CD4-positive, alpha-beta T cell treated with Interferon alpha-2 for 1 hour (primary cell): ENCODE results near the gene SYT1.
"Not testable (repeated sequence)": the region's sequence is repeated elsewhere in the genome, so short reads cannot be mapped to it uniquely, and the experiment has no call there.

Source experiments
- DNase-seq, 2 donors: peaks; one replicate each; pipeline ENCODE4 v3.0.0-alpha.2; 2020 to 2022

The SYT1 gene

DNA sequence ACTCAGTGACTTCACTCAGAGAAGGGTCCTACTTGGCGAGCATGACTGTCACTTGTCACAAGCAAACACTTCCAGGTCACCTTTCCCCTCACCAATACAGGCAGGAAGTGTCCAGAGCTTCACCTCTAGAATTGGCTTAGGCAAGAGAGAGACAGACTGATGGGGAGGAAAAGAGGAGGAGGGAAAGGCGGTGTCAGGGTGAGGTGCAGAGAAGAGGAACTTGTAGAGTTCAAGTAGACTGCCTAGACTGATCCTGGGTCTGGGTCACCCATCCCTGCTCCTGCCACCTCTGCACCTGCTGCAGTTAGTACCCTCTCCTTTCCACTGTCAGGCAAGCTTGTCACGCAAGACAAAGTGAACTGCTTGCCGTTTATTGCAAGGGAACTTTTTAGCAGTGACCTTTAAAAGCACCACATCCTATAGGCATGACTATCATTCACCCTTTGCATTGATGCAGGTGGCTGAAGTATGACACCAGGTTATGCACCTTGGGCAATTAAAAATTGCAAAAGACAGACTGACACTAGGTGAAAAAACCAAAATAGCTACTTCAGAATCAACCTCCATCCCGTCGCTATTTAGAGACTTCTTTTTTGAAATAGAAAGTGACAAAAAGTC, 292.4 kb downstream of the SYT1 start:
- DNase-seq = no peak

DNA sequence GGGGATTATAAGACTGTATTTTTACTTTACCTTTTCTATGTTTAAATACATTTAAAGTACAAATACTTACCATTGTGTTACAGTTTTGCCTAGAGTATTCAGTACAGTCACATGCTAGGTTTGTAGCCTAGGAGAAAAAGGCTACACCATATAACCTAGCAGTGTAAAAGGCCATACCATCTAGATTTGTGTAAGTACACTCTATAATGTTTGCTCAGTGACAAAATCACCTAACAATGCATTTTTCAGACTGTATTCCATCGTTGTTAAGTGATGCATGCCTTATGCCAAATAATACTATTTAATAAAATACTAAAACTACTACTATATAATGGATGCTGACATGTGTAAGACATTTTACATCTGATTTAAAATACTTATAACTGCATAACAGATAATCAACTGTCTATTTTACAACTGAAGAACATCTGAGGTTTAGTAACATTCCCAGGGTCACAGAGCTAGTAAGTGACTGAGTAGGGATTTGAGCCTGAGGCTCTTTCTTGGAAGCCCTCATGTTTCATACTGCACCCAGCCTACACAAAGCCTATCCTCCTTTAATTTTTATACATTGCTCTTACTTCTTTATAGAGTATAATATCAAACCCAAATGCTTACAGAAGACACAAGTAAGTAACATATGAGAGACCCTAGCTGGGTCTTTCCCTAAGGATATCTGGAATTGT, 296.8 kb downstream of the SYT1 start:
- DNase-seq = no peak

DNA sequence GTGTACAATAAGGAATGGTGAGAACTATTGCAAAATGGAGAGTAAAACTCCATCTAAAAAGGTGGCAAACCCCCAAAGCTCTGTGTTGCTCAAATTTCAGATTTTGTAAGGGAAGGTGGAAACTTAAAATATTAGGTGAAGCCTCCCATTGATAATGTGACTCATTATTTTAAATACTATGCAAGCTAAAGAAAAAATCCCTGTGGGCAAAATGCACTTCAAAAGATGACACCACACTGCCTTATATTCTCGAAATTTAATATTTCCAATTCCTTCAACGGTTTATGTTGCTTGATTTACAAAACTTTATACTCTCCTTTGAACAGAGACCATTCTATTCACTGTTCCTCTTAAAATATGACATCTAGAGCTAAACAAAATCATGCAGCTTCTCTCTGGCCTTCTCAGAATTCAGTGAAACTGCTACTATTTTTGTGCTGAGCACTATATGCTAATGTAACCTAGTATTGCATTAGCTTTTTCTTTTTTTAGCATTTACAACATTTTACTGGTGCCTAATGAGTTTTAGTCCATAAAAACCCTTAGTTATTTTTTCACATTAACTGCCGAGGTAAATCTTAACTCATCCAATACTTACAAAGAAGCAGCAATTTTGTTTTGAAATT, 297.7 kb downstream of the SYT1 start:
- DNase-seq = no peak

DNA sequence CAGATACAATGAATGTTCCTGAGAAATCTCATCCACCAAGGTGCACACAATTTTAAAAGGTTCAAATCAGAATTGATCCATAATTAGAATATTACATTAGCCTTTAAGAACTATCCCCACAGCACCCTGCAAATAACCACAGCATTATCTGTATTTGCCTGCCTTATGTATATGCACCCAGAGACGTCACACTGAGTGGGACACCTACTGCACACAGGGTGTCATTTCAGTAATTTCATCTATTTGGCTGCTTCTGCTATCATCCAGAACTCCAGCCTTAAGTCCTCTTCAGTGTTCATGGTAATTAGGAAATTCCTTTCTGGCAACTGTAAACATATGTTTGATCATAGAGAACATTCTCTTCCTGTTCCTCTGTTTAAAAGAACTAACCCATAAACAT, 298.4 kb downstream of the SYT1 start:
- DNase-seq = no peak

DNA sequence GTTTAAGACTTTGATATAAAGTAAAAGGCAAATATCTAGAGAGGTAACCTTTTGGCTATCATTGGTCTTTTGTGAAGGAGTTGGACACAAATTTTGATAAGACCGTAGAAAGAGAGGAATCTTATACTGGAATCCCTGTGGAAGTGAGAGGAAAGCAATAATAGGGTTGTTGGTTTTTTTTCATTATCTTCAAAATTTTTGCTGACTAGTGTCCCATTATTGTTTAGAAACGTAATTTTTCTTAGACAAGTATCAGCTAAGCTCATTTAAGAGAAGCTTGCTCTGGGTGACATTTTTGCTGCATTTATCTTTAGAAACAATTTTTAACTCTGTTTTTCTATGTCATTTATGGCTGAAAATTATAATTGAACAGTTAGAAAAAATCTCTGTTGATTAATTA, 300.3 kb downstream of the SYT1 start:
- no peak for DNase-seq

DNA sequence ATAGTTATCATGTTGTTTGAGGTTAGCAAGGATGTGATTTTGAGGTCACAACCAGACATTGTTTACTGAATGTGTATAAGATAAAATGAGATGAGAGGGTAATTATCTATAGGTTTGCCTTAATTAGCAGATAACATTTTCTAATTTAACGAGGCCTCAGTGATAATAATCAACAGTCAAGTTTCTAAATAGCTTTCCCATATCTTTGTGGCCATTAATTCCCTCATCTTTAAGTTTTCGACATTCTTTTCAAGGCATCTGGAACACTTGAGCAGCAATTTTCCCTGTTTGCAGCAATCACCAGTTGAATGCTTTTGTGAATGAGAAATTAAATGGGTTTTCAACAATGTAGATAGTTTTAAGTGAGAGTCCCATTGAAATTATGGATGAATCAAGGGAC, 304.1 kb downstream of the SYT1 start:
- DNase-seq = no peak

DNA sequence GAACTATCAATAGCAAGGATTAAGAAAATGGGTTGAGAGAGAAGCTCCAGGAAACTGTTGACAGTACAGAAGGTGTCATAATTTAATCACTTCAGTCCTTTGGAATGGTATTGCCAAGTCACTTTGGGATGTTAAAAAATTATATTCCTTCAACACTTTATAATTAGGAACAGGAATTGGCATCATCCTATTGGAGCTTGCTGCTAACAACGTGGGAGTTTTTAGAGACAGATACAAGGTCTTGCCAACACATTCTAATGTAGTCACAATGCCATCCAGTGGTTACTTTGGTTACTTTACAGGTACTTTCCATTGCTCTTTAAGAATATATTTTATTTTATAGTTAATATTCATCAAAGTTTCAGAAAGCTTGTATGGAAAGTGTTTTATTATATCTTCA, 310.1 kb downstream of the SYT1 start:
- no peak for DNase-seq

DNA sequence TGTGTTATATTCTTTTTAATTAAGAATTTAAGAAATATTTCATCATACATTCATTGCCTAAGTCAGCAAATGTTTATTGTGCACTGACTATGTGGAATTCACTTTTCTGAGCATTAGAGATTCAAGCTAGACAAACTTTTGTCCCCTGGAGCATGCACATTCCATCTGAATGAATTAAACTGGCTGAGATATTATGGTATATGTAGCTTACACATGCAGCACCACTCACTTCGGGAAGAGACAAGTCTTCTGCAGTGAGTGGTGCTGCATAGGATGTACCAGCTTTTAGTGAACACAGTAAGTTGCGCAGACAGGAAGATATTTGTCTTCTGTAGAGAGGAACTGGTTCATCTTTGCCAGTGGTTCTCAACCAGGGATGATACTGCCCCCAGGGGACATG, 318.4 kb downstream of the SYT1 start:
- no peak for DNase-seq

DNA sequence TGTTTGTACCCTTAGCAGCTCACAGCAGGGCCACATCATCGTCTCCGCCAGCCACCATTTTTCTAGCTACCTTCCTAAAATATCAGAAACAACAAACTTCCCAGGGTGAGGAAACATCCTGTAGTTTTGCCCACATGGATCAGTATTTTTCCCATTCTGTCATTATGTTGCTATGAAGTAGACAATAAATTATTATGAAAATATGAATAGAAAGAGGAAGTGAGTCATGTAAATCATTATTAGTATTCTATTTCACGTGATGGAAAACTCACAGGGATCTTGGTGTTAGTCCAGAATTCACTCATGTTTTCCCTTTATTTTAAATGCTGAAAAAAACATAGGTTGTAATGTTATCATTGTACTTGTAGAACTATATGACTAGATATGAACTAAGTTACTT, 319.4 kb downstream of the SYT1 start:
- no peak for DNase-seq

DNA sequence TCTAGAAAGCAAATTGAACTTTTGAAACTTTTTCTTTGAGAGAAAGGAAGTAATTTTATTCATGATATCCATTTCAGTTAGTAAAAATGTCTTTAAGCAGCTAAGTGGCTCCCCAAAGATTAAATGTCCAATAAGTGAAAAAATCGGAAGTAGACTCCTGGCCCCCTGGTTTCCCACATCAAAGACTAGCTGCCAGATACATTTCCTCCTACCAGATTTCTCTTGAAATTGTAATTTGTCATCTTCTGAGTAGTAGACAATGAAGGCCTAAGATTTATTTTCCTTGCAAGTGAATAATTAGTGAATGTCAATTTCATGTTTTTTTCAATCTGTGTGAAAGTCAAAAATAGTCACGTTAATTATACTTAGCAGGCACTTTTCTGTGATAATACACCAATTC, 321.9 kb downstream of the SYT1 start:
- no peak for DNase-seq

DNA sequence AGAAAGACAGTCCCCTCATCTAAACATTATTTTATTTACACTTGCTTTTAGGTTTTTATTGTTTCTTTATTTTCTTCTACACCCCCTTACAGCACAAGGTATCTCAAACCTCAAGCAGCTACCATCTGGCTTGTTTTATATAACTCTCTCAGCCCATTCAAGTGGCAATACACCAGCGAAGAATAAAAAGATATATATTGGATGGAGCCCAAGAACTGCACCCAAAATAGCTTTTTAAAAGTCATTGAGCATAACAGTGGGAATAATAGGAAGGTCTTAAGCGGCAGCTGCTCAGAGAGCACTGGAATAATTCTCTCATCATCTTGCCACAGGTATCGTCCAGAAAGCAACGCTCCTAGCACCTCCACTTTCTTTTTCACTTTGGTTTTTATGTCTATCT, 322.5 kb downstream of the SYT1 start:
- no peak for DNase-seq

DNA sequence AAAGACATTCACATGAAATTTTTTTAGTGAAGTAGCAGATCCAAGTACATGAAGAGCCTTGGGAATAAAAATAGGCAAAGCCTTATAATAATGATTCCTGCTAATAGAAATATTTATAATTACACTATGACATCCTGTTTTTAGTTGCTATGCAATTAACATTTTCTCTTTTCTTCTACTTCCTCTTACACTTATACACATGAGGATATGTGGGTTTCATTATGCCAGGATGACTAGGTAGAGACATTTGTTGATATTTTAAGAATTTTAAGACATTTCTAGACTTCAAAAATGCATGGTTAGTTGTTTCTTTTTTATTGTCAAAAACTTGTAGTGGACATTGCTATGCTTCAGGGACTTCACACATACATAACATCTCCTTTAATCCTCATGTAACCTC, 326.8 kb downstream of the SYT1 start:
- no peak for DNase-seq

DNA sequence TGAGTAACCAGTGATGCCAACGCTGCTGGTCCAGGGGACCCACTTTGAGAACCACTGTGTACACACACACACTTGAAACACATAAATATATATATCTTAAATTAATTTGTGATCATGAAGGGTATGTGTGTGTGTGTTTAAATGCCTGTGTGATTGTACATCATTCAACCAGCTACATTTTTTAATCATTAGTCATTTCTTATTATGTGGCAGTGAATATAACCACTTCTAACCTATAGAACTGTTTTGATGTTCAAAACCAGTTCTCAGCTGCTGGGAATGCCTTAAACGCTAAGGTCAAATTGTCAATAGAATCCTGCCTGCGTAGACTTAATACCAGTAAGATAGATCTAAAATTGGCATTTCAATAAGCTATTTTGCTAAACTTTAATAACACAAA, 330.0 kb downstream of the SYT1 start:
- no peak for DNase-seq

DNA sequence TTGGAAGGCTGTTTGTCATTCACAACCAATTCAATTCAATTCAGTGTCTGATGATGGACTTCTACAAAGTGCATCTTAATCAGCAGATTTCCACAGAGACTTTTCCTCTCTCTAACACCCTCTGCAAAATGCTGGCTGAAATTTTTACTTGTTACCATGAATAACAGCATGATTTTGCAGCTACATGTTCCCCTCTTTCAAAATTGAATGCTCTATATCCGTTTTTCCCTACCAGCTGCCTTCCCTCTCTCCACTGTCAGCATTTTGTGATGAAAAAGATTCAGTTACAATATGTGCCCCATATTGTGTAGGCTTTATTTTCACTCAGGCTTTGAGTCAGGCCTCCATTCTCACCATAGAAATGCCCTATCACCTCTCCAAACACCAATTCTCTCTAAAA, 334.6 kb downstream of the SYT1 start:
- no peak for DNase-seq

DNA sequence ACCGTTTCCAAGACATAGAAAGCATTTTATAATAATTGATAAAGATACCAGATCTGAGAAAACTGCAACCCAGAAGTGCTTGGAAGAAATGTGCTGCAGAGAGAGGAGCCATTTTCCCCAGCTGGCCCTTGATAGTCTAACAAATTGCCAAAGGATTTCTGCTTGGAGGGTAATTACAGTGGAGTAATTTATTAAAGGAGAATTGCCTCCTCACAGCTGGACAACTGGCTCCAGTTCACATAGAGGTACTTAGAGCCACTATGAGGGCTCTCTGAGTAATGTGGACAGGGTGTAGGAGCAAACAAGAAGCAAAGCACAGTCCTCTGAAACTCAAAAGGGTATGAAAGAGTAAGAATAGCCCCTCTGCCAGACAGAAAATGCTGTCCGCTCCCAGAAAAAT, 335.6 kb downstream of the SYT1 start:
- no peak for DNase-seq

DNA sequence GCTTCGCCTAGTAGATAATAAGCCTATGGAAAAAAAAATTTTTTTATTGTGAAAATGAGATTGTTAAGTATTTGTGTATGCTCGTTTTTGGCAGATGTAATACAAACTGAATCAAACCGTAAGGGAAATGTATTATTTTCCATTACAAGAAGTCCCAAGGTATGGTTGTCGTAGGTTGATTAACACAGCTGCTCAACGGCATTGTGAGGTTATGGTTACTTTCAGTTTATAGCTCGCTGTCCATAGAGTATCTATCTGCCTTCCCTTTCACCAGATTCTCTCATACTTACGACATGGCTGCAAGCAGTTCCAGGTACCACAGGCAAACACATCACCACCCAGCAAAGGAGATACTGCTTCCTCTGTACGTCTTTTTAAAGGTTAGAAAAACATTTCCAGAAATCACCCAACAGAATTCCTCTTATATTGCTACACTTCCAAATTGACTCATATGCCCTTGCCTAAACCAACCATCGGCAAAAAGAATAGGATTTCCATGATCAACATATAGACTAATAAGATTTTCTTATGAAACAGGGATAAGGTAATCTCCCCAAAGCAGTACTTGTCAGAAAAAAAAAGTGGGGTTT, 338.6 kb downstream of the SYT1 start:
- DNase-seq = no peak

DNA sequence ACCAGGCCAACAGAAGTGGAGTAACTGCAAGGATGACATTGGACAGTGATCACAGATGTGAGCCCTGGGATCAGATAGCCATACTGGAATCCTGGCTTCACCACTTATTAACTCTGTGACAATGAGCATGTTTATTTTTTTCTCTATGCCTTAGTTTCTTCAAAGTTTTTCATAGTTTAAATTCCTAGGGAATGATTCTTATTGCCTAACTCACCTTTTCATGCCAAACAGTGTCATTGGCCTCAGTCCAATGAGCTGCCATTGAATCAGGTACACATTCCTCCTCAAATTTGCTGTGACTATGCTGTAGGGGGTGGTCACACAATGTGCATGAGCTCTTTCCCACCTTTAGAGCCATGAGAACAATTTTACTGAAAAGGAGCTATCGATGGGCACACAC, 342.3 kb downstream of the SYT1 start:
- no peak for DNase-seq

DNA sequence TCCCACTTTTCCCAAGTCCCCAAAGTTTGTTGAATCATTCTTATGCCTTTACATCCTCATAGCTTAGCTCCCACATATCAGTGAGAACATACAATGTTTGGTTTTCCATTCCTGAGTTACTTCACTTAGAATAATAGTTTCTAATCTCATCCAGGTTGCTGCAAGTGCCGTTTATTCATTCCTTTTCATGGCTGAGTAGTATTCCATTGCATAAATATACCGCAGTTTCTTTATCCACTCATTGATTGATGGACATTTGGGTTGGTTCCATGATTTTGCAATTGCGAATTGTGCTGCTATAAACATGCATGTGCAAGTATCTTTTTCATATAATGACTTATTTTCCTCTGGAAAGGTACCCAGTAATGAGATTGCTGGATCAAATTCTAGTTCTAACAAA, 345.8 kb downstream of the SYT1 start:
- not testable (repeated sequence) for DNase-seq

DNA sequence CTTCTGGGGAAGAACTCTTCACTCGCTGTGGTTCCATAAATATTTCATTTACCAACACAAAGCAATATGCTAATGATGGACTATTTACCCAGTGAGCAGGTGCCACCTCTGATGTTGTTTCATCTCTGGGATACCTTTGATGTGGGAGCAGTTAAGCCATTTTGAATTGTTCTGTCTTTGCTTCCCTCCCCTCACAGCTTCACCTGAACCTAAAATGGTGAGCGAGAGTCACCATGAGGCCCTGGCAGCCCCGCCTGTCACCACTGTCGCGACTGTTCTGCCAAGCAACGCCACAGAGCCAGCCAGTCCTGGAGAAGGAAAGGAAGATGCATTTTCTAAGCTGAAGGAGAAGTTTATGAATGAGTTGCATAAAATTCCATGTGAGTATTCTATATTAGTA, 352.7 kb downstream of the SYT1 start:
- no peak for DNase-seq

DNA sequence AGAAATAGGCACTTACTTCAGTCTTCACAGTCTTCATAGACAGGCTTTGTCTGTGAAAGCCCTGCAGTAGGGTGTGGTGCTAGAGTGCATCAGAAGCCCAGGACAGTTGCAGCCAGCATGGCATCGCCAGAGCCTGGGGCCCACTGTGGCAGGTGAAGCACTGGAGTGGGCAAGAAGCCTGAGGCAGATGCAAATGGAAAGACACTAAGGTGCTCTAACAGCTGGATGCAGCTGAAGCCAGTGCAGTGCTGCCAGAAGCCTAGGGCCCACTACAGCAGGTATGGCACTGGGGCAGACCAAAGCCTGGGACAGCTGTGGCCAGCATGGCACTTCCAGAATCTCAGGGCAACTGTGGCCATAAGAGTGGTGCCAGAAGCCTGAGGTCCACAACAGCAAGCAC, 358.6 kb downstream of the SYT1 start:
- no peak for DNase-seq

DNA sequence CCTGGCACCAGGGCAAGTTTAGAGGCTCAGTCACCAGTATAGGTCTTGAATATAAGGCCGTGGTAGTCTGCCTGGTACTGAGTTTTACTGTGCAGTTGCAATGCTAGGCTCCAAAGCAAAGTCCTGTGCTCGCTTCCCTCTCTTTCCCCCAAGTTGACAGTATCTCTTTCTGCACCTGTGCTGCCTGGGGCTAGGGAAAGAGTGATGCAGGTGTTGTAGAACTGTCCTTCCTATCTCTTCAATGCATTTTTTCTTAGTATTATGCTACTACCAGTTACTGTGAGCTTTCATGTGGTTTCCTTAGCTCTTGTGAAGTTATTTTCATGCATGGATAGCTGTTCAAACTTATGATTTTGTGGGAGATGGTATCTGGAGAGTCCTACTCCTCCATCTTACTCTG, 359.2 kb downstream of the SYT1 start:
- DNase-seq = no peak

DNA sequence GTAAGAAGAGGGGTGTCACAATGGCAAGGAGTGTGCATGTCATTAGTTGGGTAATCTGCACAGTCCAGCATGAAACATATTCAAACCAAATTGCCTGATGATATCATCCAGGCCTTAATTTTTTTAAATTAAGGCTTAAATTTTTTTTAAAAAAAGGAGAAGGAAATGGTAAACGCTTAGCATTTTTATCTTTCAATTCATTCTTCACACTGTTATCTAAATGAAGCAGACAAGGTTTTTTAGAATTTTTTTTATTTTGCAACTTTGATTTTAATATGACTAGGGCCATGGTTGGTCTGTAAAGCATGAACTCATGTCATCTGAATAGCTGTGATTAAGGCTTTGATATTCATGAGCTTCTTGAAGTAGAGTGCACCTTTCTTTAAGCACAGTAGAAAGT, 362.5 kb downstream of the SYT1 start:
- DNase-seq = no peak

DNA sequence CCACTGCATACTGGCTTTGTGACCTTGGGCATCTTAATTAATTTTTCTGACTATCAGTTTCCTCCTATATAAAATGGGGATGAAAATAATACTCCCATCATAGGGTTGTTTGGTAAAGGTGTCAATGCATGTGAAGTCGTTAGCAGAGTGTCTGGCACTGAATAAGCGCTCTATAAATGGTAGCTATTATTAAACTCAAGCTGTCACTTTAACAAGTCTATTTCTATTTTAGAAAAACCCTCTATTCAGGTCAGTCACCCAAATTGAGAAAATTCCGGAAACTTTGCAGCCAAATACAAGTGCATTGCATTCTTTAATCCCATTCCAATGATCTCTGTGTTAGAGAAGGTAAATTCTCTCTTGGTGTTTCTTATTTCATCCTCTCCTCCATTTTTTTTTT, 363.1 kb downstream of the SYT1 start:
- no peak for DNase-seq

DNA sequence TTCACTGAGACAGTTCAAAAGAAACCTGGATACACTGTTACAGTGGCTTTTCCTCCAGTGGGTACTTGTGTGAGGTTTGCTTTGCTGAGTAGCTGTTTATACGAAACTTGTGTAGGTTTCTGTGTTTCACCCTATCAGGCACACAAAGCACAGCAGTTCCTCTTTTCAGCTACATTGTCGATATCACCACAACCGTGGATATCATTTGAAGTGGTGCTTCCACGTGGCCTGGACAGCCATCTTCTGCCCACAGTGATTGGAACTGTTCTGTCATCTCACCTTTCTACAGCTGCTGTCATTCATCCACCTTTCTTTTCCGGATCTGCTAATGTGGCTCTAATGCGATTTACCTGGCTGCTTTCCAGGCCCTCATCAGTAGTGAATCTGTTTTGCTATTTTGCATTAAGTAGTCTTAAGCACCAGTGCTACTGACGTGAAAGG, 368.8 kb downstream of the SYT1 start:
- DNase-seq = no peak
